K562 (cell line): ENCODE measurements around the gene BTAF1. TPM values are rescaled to one million over a fixed set of nuclear protein-coding genes. Genes with fewer than 3 reads are reported as not detected.

ENCODE experiments used
- ATAC-seq: fragments of 200-7000 bp; cut with Tn5 transposase; 3 replicates; pipeline ENCODE4 v1.9.1; 2020; ENCODE audit warnings: moderate library complexity
- BruUV-seq: library from RNA; stranded (reverse); fragments of 400-500 nt; replicated peaks from 2 replicates; lab custom pipeline; 2021; lab: Mats Ljungman, UMichigan
- CTCF ChIA-PET: fragments of 300-600 bp; formaldehyde crosslinking; extraction: SDS; loops from one replicate; lab custom pipeline; 2021; ENCODE audit warnings: low intra/inter-chr PET ratio; lab: Yijun Ruan, JAX
- POLR2A ChIA-PET: fragments of 300-600, 350-650 bp; sonication (Branson Sonifier 250); formaldehyde crosslinking; extraction: SDS; loops from one replicate; lab custom pipeline; 2021; ENCODE audit warnings: antibody characterized with exemption, inconsistent platforms; lab: Yijun Ruan, JAX
- DNase-seq, 4 experiments: peaks; one replicate each; pipeline versions ENCODE4 v3.0.0 to v3.0.0-alpha.2; 2011 to 2018; ENCODE audit warnings: low spot score in 3 of 4, mixed read lengths in 3 of 4; ENCODE audit errors: extremely low read depth in 1 of 4
- FAIRE-seq: peaks from 2 replicates; lab custom pipeline; 2011; peaks lifted over from hg19 to GRCh38; lab: Jason Lieb, UNC
- H2AFZ ChIP-seq: 2 replicates; pipeline ENCODE4 v1.6.0; 2011; ENCODE audit warnings: low read depth, low read length, control low read depth, inconsistent platforms
- H3K27ac ChIP-seq: fragments of 200-600 bp; 3 replicates; pipeline ENCODE4 v1.8.0; 2011; ENCODE audit warnings: low read depth, mild to moderate bottlenecking, control low read depth, inconsistent platforms, low read length, moderate library complexity, mixed read lengths; ENCODE audit errors: extremely low read depth
- H3K27me3 ChIP-seq, 2 experiments: fragments of 300-600 bp in 1 of 2; 2 replicates in 1 of 2; 3 replicates in 1 of 2; pipeline versions ENCODE4 v1.6.0 to v1.8.0; 2011; ENCODE audit warnings: inconsistent platforms in 2 of 2, low read length in 2 of 2, mild to moderate bottlenecking in 1 of 2, mixed read lengths in 1 of 2, moderate library complexity in 1 of 2; ENCODE audit not compliant: control insufficient read depth in 2 of 2, insufficient read depth in 2 of 2
- H3K36me3 ChIP-seq: fragments of 300-600 bp; 3 replicates; pipeline ENCODE4 v1.8.0; 2011; ENCODE audit warnings: mild to moderate bottlenecking, low read length, inconsistent platforms; ENCODE audit not compliant: control insufficient read depth, insufficient read depth
- H3K4me1 ChIP-seq, 2 experiments: fragments of 200-600 bp in 1 of 2; replicated peaks in 1 of 2; 2 replicates in 1 of 2; 3 replicates in 1 of 2; pipeline versions ENCODE4 v1.5.1 to v1.8.0; 2011; ENCODE audit warnings: inconsistent platforms in 2 of 2, low read length in 2 of 2, mild to moderate bottlenecking in 1 of 2, mixed read lengths in 1 of 2, moderate library complexity in 1 of 2; ENCODE audit not compliant: control insufficient read depth in 2 of 2, insufficient read depth in 2 of 2
- H3K4me2 ChIP-seq: 2 replicates; pipeline ENCODE4 v1.6.1; 2011; ENCODE audit warnings: low read length, control low read depth, inconsistent platforms, mixed read lengths; ENCODE audit not compliant: insufficient read depth
- H3K4me3 ChIP-seq: fragments of 200-600 bp; sonication (generic), shearing (Covaris generic); 2 replicates; pipeline ENCODE4 v1.5.1; 2016; ENCODE audit warnings: control low read depth, inconsistent platforms
- H3K79me2 ChIP-seq: fragments of 200-600 bp; 3 replicates; pipeline ENCODE4 v1.8.0; 2011; ENCODE audit warnings: low read length, inconsistent platforms; ENCODE audit not compliant: control insufficient read depth, insufficient read depth
- H3K9ac ChIP-seq, 2 experiments: 2 replicates each; pipeline versions ENCODE4 v1.6.0 to v1.6.1; 2011; ENCODE audit warnings: low read depth in 2 of 2, low read length in 2 of 2, control low read depth in 1 of 2, inconsistent platforms in 1 of 2, mild to moderate bottlenecking in 1 of 2, mixed read lengths in 1 of 2; ENCODE audit not compliant: insufficient read depth in 1 of 2
- H3K9me1 ChIP-seq: one replicate; pipeline ENCODE4 v1.6.0; 2011; ENCODE audit warnings: inconsistent platforms, mild to moderate bottlenecking, low read length, moderate library complexity; ENCODE audit not compliant: control insufficient read depth, insufficient read depth
- H3K9me3 ChIP-seq: replicated peaks from 2 replicates; pipeline ENCODE4 v1.5.1; 2011; ENCODE audit warnings: low read depth, low read length, inconsistent platforms; ENCODE audit not compliant: control insufficient read depth, insufficient read depth
- H4K20me1 ChIP-seq: replicated peaks from 2 replicates; pipeline ENCODE4 v1.6.1; 2011; ENCODE audit warnings: low read length, inconsistent platforms, mixed read lengths; ENCODE audit not compliant: control insufficient read depth, insufficient read depth
- ESRRA ChIP-seq: fragments of 450-650 bp; IDR thresholded peaks from 2 replicates; pipeline ENCODE4 v1.6.1; 2014; ENCODE audit warnings: low read depth, mild to moderate bottlenecking, moderate library complexity, borderline replicate concordance
- ESRRB ChIP-seq: fragments of 250-450 bp; sonication (Bioruptor Pico); IDR thresholded peaks from 2 replicates; pipeline ENCODE4 v1.5.0; 2020; ENCODE audit warnings: mild to moderate bottlenecking, moderate library complexity, borderline replicate concordance
- FIP1L1 ChIP-seq: fragments of 200-400 bp; formaldehyde crosslinking; IDR thresholded peaks from 2 replicates; pipeline ENCODE4 v1.6.1; 2018; ENCODE audit warnings: mild to moderate bottlenecking, low read depth, low read length; ENCODE audit not compliant: poor library complexity, severe bottlenecking
- MEIS2 ChIP-seq: fragments of 450-650 bp; IDR thresholded peaks from 2 replicates; pipeline ENCODE4 v1.6.1; 2014; ENCODE audit warnings: mild to moderate bottlenecking; ENCODE audit not compliant: partially characterized antibody
- MYNN ChIP-seq, 2 experiments: sonication (generic); formaldehyde crosslinking in 1 of 2; IDR thresholded peaks; 2 replicates each; pipeline versions ENCODE4 v1.5.0 to v1.6.1; 2016 to 2020; ENCODE audit warnings: antibody characterized with exemption in 1 of 2, missing genetic modification reagents in 1 of 2
- NCOA2 ChIP-seq, 2 experiments: fragments of 450-650 bp; IDR thresholded peaks; 2 replicates each; pipeline ENCODE4 v1.6.1; 2018; ENCODE audit warnings: mild to moderate bottlenecking in 2 of 2, moderate library complexity in 1 of 2; ENCODE audit not compliant: partially characterized antibody in 2 of 2
- NFE2 ChIP-seq: IDR thresholded peaks from 2 replicates; pipeline ENCODE4 v1.6.1; 2014; ENCODE audit warnings: antibody characterized with exemption, low read depth
- POLR2A ChIP-seq: fragments of 450-650 bp; conservative IDR thresholded peaks from 2 replicates; pipeline ENCODE4 v1.6.1; 2016
- SMARCC2 ChIP-seq: fragments of 450-650 bp; IDR thresholded peaks from 2 replicates; pipeline ENCODE4 v1.6.1; 2017; ENCODE audit warnings: antibody characterized with exemption, moderate library complexity, mild to moderate bottlenecking, low read depth
- TAF15 ChIP-seq: fragments of 200-400 bp; formaldehyde crosslinking; IDR thresholded peaks from 2 replicates; pipeline ENCODE4 v1.6.1; 2017; ENCODE audit warnings: mild to moderate bottlenecking, low read depth, low read length, moderate library complexity
- TEAD1 ChIP-seq, 2 experiments: fragments of 450-650 bp in 1 of 2; sonication (generic) in 1 of 2; formaldehyde crosslinking; IDR thresholded peaks; 2 replicates each; pipeline versions ENCODE4 v1.4.0 to v1.8.0; 2020 to 2022; ENCODE audit warnings: mild to moderate bottlenecking in 2 of 2, missing genetic modification reagents in 1 of 2
- ZNF146 ChIP-seq: IDR thresholded peaks from one replicate; pipeline ENCODE4 v1.6.1; 2018; ENCODE audit warnings: missing compliant biosample characterization; ENCODE audit not compliant: unreplicated experiment
- ZNF583 ChIP-seq: fragments of 250-450 bp; sonication (Bioruptor Pico); IDR thresholded peaks from 2 replicates; pipeline ENCODE4 v1.4.0; 2020
- ZNF79 ChIP-seq: fragments of 250-450 bp; sonication (Bioruptor Pico); IDR thresholded peaks from 2 replicates; pipeline ENCODE4 v1.4.0; 2020; ENCODE audit warnings: low read depth, mild to moderate bottlenecking, moderate library complexity
- WGBS: fragments of 100-300 bp; shearing (Covaris generic); methylation state at CpG from one replicate; pipeline ENCODE4 v1.1.6; 2016; ENCODE audit warnings: low coverage, mixed read lengths; ENCODE audit not compliant: insufficient coverage; ENCODE audit errors: missing lambda C conversion rate; 5-methylcytosine and 5-hydroxymethylcytosine counted together
- in situ Hi-C: fragments of 300-500 bp; cut with MboI; formaldehyde crosslinking; loops from 4 replicates; pipeline ENCODE4 v1.15.0; 2018; ENCODE audit warnings: inconsistent platforms, mixed read lengths
- intact Hi-C: fragments of 100-400 bp; cut with micrococcal nuclease; formaldehyde crosslinking; loops from 2 replicates; pipeline ENCODE4 v1.14.2; 2022
- polyA plus RNA-seq, 8 experiments: library from polyadenylated mRNA; depleted of rRNA in 4 of 8; stranded (reverse) in 5 of 8; unstranded in 3 of 8; fragments of >200 nt; fragmentation: Nextera tagmentation in 2 of 8; fragmentation: Illumina TruSeq in 1 of 8; extraction: Ambion mirVana in 2 of 8; extraction: Trizol in 1 of 8; gene quantifications; 2 replicates each; pipeline versions ENCODE4 v1.2.1 to v1.2.3, GENCODE V29; 2011 to 2014; ENCODE audit warnings: inconsistent platforms in 1 of 8, missing spikeins in 1 of 8
- total RNA-seq, 7 experiments: library from RNA; depleted of rRNA in 6 of 7; stranded (reverse); fragments of >200 nt in 6 of 7; fragmentation: Illumina TruSeq in 2 of 7; extraction: Trizol in 2 of 7; gene quantifications; 2 replicates each; pipeline versions ENCODE4 v1.2.1 to v1.2.3, GENCODE V29; 2011 to 2021; ENCODE audit warnings: low replicate concordance in 1 of 7
- TF ChIP-seq, protein P1 (sequence below): sonication (generic); formaldehyde crosslinking; IDR thresholded peaks from 2 replicates; pipeline ENCODE4 v1.9.0; 2022; ENCODE audit warnings: mild to moderate bottlenecking, missing genetic modification reagents
- TF ChIP-seq, protein P2 (sequence below), 2 experiments: IDR thresholded peaks in 1 of 2; conservative IDR thresholded peaks in 1 of 2; 2 replicates each; pipeline ENCODE4 v1.6.1; 2016; ENCODE audit warnings: low read depth in 2 of 2, mild to moderate bottlenecking in 1 of 2, missing compliant biosample characterization in 1 of 2, missing genetic modification characterization in 1 of 2, moderate library complexity in 1 of 2
- TF ChIP-seq, protein P3 (sequence below): fragments of 450-650 bp; conservative IDR thresholded peaks from 2 replicates; pipeline ENCODE4 v1.6.1; 2016; ENCODE audit warnings: missing genetic modification characterization, low read depth, mild to moderate bottlenecking, control low read depth, missing compliant biosample characterization
- TF ChIP-seq, protein P4 (sequence below), 3 experiments: fragments of 200-800 bp in 1 of 3; sonication (Bioruptor generic) in 1 of 3; sonication (generic) in 1 of 3; formaldehyde crosslinking in 1 of 3; IDR thresholded peaks; 2 replicates each; pipeline versions ENCODE4 v1.6.1 to v1.8.0; 2016 to 2022; ENCODE audit warnings: mild to moderate bottlenecking in 2 of 3, missing compliant biosample characterization in 2 of 3, missing genetic modification characterization in 2 of 3, missing genetic modification reagents in 1 of 3

Gene BTAF1
- total and polyA plus RNA-seq, 9 of the 15 experiments (the other 6 are each of a cell fraction or from before 2014, with no cell fraction given) = 6.6 to 70.7 (median 30.5) TPM

DNA sequence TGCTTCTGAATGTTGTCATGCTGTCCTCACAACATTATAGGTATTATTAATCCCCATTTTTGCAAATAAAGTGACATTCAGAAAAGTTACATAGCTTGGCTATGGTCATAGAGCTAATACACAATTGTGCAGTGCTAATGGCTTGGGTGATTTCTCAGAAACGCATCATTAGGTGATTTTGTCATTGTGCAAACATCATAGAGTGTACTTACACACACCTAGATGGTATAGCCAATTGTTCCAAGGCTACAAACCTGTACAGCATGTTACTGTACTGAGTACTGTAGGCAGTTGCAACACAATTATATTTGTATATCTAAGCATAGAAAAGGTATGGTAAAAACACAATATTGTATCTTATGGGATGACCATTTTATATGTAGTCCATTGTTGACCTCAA is 91.0 kb downstream of the BTAF1 start:
- intact Hi-C loops = no loop called here
- no peak overlapping the region for H3K9ac ChIP-seq
- H3K9me3 ChIP-seq = no peaks in the 10 kb centered on the region
- WGBS = 100% methylated on average over 1 of the region's 1 CpG
- POLR2A ChIA-PET = no interaction called here
- peaks cover 75% of the 10 kb centered on the region for H3K36me3 ChIP-seq
- CTCF ChIA-PET = no interaction called here
- no peaks in the 10 kb centered on the region for H3K79me2 ChIP-seq
- in situ Hi-C loops = no loop called here
- DNase-seq (no peak), FAIRE-seq (no peak), ATAC-seq (no peak)
- H3K9me1 ChIP-seq = no peaks in the 10 kb centered on the region
- no peaks in the 10 kb centered on the region for H4K20me1 ChIP-seq
- no peak overlapping the region for H3K4me2 ChIP-seq
- H3K27ac ChIP-seq = no peak overlapping the region
- no peak overlapping the region for H3K4me3 ChIP-seq
- no TSS peak for BruUV-seq
- no peak for TF ChIP-seq MEIS2
- TF ChIP-seq MYNN (IDR thresholded peaks at IDR 0.05) = no peak
- no peak for TF ChIP-seq MYNN (CRISPR knock-in tag; IDR thresholded peaks at IDR 0.05)
- no peak for TF ChIP-seq TEAD1 (CRISPR knock-in tag; IDR thresholded peaks at IDR 0.05)
- no peak for TF ChIP-seq ZNF79 (CRISPR knock-in tag)
- TF ChIP-seq NFE2 = no peak
- no peak for TF ChIP-seq FIP1L1
- TF ChIP-seq POLR2A = no peak
- TF ChIP-seq, protein P1, sequence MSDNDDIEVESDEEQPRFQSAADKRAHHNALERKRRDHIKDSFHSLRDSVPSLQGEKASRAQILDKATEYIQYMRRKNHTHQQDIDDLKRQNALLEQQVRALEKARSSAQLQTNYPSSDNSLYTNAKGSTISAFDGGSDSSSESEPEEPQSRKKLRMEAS (CRISPR knock-in tag) = no peak
- TF ChIP-seq, protein P2, sequence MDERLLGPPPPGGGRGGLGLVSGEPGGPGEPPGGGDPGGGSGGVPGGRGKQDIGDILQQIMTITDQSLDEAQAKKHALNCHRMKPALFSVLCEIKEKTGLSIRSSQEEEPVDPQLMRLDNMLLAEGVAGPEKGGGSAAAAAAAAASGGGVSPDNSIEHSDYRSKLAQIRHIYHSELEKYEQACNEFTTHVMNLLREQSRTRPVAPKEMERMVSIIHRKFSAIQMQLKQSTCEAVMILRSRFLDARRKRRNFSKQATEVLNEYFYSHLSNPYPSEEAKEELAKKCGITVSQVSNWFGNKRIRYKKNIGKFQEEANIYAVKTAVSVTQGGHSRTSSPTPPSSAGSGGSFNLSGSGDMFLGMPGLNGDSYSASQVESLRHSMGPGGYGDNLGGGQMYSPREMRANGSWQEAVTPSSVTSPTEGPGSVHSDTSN (CRISPR knock-in tag; IDR thresholded peaks at IDR 0.05; ENCODE audit: low read depth) = no peak
- TF ChIP-seq, protein P2 (tag; conservative IDR thresholded peaks at IDR 0.05; ENCODE audit: low read depth) = no peak
- TF ChIP-seq ESRRB = no peak
- TF ChIP-seq, protein P3, sequence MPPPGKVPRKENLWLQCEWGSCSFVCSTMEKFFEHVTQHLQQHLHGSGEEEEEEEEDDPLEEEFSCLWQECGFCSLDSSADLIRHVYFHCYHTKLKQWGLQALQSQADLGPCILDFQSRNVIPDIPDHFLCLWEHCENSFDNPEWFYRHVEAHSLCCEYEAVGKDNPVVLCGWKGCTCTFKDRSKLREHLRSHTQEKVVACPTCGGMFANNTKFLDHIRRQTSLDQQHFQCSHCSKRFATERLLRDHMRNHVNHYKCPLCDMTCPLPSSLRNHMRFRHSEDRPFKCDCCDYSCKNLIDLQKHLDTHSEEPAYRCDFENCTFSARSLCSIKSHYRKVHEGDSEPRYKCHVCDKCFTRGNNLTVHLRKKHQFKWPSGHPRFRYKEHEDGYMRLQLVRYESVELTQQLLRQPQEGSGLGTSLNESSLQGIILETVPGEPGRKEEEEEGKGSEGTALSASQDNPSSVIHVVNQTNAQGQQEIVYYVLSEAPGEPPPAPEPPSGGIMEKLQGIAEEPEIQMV (tag) = no peak
- TF ChIP-seq ZNF146 (CRISPR knock-in tag) = no peak
- TF ChIP-seq SMARCC2 = no peak
- TF ChIP-seq TAF15 = no peak
- TF ChIP-seq NCOA2 (IDR thresholded peaks at IDR 0.05; ENCODE audit: partially characterized antibody in 2 of 2) = no peak
- no peak for TF ChIP-seq ZNF583 (CRISPR knock-in tag)
- TF ChIP-seq ESRRA = no peak
- TF ChIP-seq, protein P4, sequence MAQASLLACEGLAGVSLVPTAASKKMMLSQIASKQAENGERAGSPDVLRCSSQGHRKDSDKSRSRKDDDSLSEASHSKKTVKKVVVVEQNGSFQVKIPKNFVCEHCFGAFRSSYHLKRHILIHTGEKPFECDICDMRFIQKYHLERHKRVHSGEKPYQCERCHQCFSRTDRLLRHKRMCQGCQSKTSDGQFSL (CRISPR knock-in tag; IDR thresholded peaks at IDR 0.05) = no peak
- TF ChIP-seq, protein P4 (tag; IDR thresholded peaks at IDR 0.05) = no peak
- H3K27me3 ChIP-seq = no peaks in the 10 kb centered on the region
- no peaks in the 10 kb centered on the region; a peak in 1 of 5 replicates for H3K4me1 ChIP-seq
- no peak overlapping the region for H2AFZ ChIP-seq
